Loucy (cell line): ENCODE data around the gene FBP2.

Experiments
- H2AFZ ChIP-seq: fragments of 200-600 bp; sonication (generic); 2 replicates; pipeline ENCODE4 v1.6.0; 2016; ENCODE audit warnings: antibody characterized with exemption, mild to moderate bottlenecking, low read length, moderate library complexity
- H3F3A ChIP-seq: fragments of 200-600 bp; 2 replicates; pipeline ENCODE4 v1.6.0; 2016; ENCODE audit warnings: antibody characterized with exemption, low read depth, mild to moderate bottlenecking
- H3K27me3 ChIP-seq: fragments of 200-600 bp; sonication (generic); 2 replicates; pipeline ENCODE4 v1.6.1; 2014; ENCODE audit warnings: low read length, mild to moderate bottlenecking; ENCODE audit not compliant: insufficient read depth, poor library complexity, severe bottlenecking
- H3K36me3 ChIP-seq: fragments of 200-600 bp; sonication (generic); 2 replicates; pipeline ENCODE4 v1.6.1; 2016; ENCODE audit warnings: low read length; ENCODE audit not compliant: insufficient read depth
- H3K4me1 ChIP-seq: fragments of 200-600 bp; sonication (generic); 2 replicates; pipeline ENCODE4 v1.5.1; 2014; ENCODE audit warnings: low read length, mild to moderate bottlenecking; ENCODE audit not compliant: insufficient read depth, poor library complexity, severe bottlenecking
- H3K4me2 ChIP-seq: fragments of 200-600 bp; sonication (generic); 2 replicates; pipeline ENCODE4 v1.6.0; 2014; ENCODE audit warnings: antibody characterized with exemption, low read length, low read depth, mild to moderate bottlenecking; ENCODE audit not compliant: poor library complexity, severe bottlenecking
- H3K4me3 ChIP-seq: fragments of 200-600 bp; sonication (generic); 2 replicates; pipeline ENCODE4 v1.5.1; 2014; ENCODE audit warnings: low read length, mild to moderate bottlenecking, mixed read lengths; ENCODE audit not compliant: poor library complexity, severe bottlenecking
- H3K79me2 ChIP-seq: fragments of 200-600 bp; sonication (generic); 2 replicates; pipeline ENCODE4 v1.6.1; 2014; ENCODE audit warnings: low read length; ENCODE audit not compliant: insufficient read depth
- H3K9ac ChIP-seq: fragments of 200-600 bp; sonication (generic); 2 replicates; pipeline ENCODE4 v1.6.0; 2014; ENCODE audit warnings: mild to moderate bottlenecking, low read depth, low read length, moderate library complexity; ENCODE audit not compliant: poor library complexity, severe bottlenecking
- H3K9me2 ChIP-seq: fragments of 200-600 bp; sonication (generic); replicated peaks from 2 replicates; pipeline ENCODE4 v1.6.1; 2016; ENCODE audit warnings: low read depth, low read length, mixed read lengths
- H3K9me3 ChIP-seq: fragments of 200-600 bp; sonication (generic); 2 replicates; pipeline ENCODE4 v1.6.1; 2014; ENCODE audit warnings: mild to moderate bottlenecking, antibody characterized with exemption, low read length, low read depth; ENCODE audit not compliant: insufficient read depth
- H4K20me1 ChIP-seq: fragments of 200-600 bp; sonication (generic); 2 replicates; pipeline ENCODE4 v1.6.0; 2014; ENCODE audit warnings: antibody characterized with exemption, low read length, mild to moderate bottlenecking; ENCODE audit not compliant: insufficient read depth, poor library complexity, severe bottlenecking
- CTCF ChIP-seq: fragments of 200-600 bp; sonication (generic); conservative IDR thresholded peaks from 2 replicates; pipeline ENCODE4 v1.5.1; 2014; ENCODE audit warnings: mild to moderate bottlenecking, antibody characterized with exemption, low read length
- EZH2phosphoT487 ChIP-seq: fragments of 200-600 bp; IDR thresholded peaks from 2 replicates; pipeline ENCODE4 v1.6.1; 2018; ENCODE audit warnings: antibody characterized with exemption, mild to moderate bottlenecking, moderate library complexity, borderline replicate concordance

The FBP2 gene

GRCh38 chr9:94632737-94633136 lies 39.1 kb upstream of the FBP2 start:
- Histone ChIP-seq H3K9ac (no peak overlapping the region), H3K4me2 (no peak overlapping the region), H3F3A (no peaks in the 10 kb centered on the region), H3K4me3 (no peak overlapping the region), H3K36me3 (no peaks in the 10 kb centered on the region), H4K20me1 (no peaks in the 10 kb centered on the region), H3K4me1 (no peaks in the 10 kb centered on the region), H3K9me3 (no peaks in the 10 kb centered on the region), H3K9me2 (no peaks in the 10 kb centered on the region), H2AFZ (no peak overlapping the region), H3K27me3 (no peaks in the 10 kb centered on the region), H3K79me2 (no peaks in the 10 kb centered on the region)
- TF ChIP-seq CTCF (no peak), EZH2phosphoT487 (no peak)

- Histone ChIP-seq H3K4me1 (no peaks in the 10 kb centered on the region), H4K20me1 (no peaks in the 10 kb centered on the region), H3K36me3 (no peaks in the 10 kb centered on the region), H3F3A (no peaks in the 10 kb centered on the region), H3K27me3 (no peaks in the 10 kb centered on the region), H3K4me2 (no peak overlapping the region), H3K79me2 (no peaks in the 10 kb centered on the region), H3K9me3 (no peaks in the 10 kb centered on the region), H2AFZ (no peak overlapping the region), H3K9me2 (no peaks in the 10 kb centered on the region), H3K4me3 (no peak overlapping the region), H3K9ac (no peak overlapping the region)
- no peak for TF ChIP-seq EZH2phosphoT487
- no peak for TF ChIP-seq CTCF
Observed at GRCh38 chr9:94631599-94631998, 38.0 kb upstream of the FBP2 start.

GRCh38 chr9:94630833-94631232 lies 37.2 kb upstream of the FBP2 start:
- Histone ChIP-seq H3K9me2 (no peaks in the 10 kb centered on the region), H3K4me3 (no peak overlapping the region), H3K9ac (no peak overlapping the region), H3K9me3 (no peaks in the 10 kb centered on the region), H2AFZ (no peak overlapping the region), H3K27me3 (no peaks in the 10 kb centered on the region), H3K79me2 (no peaks in the 10 kb centered on the region), H3K4me2 (no peak overlapping the region), H3K4me1 (peaks cover 2% of the 10 kb centered on the region), H3K36me3 (no peaks in the 10 kb centered on the region), H4K20me1 (no peaks in the 10 kb centered on the region), H3F3A (no peaks in the 10 kb centered on the region)
- no peak for TF ChIP-seq CTCF
